CD1c-positive myeloid dendritic cell (primary cell): ENCODE measurements around the gene TMEM151B.

ENCODE experiments used
- DNase-seq: peaks from one replicate; pipeline ENCODE4 v3.0.0-alpha.2; 2016; ENCODE audit errors: extremely low spot score

TMEM151B gene

DNA sequence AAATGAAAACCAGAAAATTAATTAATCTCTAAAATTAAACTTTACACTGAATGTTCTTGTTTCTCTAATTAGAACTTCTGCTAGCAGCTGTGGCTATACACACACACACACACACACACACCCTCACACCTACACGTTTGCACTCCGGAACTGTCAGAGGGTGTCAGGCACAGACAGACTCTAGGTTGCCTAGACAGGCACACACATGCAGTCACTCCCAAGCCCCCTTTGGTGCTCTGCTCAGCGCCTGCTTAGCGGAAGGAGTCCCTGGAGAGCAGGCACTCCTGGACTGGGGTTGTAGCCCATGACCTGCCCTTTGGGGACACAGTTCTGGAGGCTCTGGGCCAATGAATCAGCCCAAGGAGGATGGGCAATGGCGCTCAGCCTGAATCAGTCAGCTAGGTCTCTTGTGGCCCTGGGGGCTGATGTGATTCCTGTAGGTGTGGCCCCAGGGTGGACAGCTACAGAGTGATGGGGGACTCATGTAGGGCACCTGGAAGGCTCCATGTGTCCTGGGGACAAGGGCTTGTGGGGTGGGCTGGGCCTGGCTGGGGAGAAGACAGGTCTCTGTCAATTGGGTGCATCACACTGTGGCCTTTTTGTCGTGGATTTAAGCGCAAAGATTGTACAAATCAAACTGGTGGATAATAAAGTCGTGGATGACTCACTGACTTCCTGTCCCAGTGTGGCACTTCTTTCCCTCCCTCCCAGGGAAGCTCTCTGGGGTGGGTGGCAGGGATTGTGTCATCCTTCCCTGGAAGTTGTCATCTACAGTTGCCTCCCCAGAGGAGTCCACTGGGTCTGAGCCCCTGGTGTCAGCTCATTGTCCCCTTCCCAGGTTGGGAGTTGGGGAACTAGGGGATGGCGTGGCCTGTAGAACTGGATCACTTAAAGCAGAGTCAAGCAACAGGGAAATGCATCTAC, 8.8 kb downstream of the TMEM151B start:
- DNase-seq = peak; percentile 37

DNA sequence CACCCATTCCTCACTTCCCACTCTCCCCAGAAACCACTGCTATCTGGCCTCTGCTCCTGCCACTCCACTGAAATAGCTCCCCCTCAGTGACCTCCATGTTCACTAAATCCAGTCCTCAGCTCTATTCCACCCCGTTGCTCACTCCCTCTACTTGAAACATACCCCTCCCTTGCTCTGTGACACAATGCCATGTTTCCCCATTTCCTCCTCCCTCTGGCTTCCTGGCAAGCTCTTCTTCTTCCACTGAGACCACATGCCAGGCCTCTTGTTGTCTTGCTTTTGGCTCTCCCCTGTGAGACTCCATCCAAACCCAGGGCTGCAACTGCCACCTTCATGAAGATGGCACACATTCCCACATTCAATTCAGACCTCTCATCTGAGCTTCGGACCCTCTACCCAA, 13.9 kb downstream of the TMEM151B start:
- DNase-seq = no peak

DNA sequence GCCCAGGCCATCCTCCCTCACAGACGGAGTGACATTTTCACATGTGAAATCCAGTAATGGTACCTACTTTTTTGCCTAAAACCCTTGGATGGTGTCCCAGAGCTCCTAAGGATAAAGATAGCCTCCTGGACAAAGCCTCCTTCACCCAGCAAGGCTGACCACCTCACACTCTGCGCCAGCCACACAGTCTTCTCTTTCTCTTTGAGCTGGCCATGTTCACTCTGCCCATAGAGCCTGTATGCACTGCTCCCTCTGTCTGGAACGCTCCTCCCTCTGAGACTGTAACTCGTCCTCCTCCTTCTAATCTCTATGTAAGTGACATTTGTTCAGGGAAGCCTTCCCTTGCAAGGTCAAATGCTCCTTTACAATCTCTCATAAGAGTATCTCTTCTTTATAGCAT, 14.6 kb downstream of the TMEM151B start:
- no peak for DNase-seq

DNA sequence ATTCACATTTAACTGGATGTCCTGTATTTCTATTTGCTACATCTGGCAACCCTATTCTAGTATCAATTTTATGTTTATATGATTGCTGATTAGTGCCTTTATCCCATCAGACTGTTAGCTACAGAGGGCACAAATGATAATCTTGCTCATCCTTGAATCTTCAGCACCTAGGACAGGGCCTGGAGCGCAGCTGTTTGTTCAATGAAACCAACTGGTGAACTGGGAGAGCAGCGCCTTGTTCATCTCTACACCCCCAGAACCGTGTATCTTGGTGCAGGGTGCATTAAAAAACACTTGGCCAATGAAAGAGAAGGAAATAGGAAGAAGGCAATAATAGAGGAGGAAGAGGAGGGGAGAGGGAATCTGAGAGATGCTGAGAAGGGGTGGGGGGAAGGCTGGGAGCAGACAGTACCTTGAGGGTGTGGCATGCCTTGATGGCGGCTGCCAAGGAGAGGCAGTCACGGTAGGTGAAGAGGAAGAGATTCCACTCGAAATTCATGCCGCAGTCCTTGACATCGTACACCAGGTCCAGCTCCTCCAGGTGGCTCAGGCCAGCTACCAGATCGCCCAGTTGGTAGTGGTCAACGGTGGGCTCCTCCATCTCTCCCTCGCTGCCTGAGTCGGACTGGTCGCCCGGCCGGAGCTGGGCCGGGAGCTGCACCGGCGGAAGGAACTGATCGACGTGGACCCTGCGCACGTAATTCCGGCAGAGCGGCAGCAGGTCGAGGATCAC, 15.5 kb downstream of the TMEM151B start:
- no peak for DNase-seq

DNA sequence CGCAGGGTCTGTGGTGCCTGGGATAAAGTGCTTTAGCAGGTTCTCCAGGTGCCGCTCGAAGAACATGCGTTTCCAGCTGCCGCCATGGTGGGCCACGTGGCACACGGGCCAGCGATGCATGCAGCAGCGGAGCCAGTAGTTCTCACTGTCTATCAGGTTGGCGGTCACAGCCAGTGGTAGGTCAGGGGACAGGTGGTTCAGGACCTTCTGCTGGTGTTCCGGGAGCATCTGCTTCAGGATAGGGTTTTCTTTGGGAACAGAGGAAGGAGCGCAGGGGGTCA, 16.0 kb downstream of the TMEM151B start:
- DNase-seq = no peak

DNA sequence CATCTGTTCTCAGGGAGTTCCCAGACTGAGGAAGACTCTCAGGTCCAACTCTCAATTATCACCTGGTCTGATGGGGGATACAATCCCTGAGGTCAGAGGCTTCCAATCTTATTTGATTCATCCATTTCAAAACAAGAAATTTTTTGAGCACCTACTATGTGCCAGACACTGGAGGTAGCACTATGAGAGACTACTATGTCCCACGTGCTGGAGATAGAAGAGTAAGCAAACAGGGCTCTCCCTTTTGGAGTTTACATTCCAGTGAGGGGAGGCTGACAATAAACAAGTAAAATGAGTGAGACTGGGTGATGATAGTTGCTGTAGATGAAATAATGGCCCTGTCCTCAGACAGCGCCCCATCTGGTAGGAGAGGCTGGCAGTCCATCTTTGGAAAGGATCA, 16.5 kb downstream of the TMEM151B start:
- DNase-seq = no peak

DNA sequence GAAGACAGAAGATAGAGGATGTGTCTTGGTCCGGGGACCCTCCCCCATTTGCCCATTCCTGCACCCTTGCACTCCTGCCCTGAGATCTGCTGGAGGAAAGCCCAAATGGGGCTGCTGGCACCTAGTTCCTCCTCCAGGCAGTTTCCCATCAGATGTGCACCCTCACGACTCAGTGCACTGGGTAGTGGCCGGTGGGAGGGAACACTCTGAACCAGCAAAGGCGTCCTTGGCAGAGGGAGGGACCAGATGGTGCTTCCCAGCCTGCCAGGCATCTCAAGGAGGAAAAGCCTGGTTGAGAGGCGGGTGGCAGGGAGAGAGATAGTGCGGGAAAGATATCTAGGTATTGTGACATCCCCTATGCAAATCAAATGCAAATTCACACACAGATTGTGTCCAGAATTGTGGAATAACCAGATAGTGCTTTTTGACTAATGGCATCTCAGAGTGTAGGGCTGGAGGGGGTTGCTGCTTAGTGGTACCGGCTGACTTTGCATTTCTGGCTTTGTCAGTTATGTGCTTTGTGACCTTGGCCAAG, 19.5 kb downstream of the TMEM151B start:
- DNase-seq = no peak

DNA sequence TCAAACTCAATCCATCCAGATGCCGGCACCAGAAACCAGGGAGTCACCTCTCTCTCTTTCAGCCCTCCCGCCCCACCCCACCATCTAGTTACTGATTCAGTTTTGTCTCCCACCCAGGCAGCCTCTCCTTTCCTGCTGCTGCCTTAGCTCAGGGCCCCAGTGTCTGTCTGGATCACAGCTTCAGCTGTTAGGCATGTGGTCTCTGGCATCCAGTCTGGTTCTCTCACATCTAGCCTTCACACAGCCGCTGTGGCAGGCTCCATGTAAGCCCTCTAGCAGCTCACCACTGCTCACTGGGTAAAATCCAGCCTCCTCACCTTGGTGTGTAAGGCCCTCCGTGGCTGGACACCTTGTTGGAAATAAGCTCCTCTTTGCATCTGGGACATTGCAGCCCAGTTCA, 21.6 kb downstream of the TMEM151B start:
- no peak for DNase-seq

DNA sequence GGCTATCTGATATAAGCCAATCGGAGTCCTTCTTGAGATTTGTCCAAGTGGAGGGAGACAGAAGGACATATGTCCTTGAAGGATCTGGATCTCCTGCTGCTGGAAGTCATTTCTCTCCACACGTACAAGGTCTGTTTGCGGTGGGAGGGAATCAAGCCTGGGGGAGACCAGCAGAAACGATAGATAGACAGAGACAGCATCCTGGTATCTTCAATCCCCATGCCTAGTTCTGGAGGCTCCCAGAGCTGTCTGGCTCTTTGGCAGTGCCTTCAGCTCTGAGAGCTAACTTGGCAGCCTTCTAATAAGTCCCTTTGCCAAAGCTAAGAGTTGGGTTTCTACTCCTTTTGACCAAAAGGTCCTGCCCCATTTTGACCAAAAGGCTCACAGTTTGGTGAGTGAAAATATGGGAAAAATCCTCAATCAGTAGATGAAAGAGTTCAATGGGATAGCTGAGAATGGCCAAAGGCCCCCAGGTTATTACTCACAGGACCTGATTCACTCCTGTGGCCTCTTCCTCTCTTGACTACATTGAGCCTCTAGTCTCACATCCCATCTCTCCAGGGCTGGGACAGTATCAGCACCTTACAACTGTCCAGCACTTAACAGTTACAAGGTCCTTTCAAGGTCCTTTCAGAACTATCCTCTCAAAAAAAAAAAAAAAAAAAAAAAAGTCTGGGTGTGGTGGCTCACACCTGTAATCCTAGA, 22.6 kb downstream of the TMEM151B start:
- no peak for DNase-seq

DNA sequence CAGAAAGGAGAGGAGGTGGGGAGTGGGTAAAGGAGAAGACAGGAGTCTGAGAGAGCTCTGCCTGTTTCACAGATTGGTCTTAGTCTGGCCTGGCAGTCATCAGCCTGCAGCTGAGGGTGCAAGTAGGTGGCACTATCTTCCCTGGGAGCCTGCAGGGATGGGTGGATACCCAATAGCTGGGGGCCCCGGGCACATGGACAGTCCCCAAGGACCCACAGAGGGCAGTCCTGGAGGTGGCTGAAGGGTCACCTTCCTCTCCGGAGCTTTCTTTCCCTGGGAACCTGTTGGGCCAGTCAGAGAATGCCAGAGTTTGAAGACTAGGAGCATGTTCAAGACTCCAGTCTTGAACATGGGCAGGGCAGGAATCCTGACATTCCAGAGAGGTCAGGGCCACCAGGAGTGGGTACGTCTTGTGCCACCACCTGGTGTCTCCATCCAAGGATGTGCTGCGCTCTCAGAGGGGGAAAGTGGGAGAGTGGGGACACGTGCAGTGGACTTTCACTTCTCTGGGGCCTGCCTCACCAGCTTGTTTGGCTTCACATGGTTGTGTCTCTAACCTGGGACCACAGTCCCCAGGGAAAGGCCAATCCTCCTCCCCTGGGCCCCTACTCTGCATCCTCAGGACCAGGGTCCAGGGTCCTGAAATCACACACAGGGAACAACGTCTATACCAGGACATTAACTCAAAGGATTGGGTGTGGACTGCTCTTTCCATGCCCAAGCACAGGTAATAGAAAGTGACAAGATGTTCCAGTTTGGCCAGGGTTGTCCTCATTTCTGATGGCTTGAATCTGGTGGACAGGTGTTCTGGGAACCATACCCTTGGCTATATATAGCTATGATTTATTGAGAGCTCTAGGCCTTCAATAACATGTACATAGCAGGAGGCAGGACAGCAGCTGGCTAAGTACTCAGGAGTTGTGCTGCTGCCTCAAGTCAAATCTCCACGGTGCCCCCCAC, 24.9 kb downstream of the TMEM151B start:
- DNase-seq = no peak

DNA sequence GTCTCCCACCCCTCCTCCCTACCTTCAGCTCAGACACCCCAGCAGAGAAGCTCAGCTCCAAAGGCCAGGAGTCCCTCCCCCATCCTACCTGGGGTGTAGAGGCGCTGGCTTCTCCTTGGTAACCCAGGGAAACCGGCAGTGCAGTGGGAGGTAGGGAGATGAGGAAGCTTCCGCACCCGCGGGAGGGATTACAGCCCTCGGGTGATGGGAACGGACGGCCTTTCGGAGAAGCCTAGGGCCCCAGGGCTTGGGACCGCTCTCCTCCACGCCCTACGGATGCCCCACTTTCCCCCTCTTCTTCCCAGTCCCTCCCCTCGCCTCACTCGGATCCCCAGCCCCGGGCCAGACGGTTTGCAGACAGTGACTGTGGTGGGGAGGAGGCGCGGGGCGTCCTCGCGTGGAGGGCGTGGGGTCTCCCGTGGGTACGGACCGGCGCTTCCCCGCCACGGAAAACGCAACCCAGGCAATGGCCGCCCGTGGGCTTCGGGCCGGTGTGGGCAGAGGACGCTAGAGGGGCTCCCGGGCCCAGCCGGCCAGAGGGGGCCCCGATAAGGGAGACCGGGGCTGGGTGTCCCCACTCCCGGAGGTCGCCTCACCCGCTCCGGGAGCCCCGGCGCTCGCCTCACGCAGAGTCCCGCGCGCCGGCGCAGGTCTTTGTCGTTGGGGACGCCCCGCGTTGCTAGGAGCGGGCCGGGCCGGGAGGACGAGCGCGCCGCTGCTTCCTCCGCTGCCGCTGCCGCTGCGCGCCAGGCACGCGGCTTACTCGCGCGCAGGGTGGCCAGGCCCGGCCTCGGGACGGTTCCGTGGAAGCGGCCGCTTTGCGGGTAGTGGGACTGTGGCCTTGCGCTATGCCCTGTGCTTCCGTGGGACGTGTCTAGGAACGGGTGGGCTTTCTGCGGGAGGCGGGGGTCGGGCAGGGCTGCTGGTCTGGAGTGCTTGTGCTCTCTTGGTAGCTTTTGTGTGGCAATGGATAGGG, 27.1 kb downstream of the TMEM151B start:
- peak; percentile 46 for DNase-seq

DNA sequence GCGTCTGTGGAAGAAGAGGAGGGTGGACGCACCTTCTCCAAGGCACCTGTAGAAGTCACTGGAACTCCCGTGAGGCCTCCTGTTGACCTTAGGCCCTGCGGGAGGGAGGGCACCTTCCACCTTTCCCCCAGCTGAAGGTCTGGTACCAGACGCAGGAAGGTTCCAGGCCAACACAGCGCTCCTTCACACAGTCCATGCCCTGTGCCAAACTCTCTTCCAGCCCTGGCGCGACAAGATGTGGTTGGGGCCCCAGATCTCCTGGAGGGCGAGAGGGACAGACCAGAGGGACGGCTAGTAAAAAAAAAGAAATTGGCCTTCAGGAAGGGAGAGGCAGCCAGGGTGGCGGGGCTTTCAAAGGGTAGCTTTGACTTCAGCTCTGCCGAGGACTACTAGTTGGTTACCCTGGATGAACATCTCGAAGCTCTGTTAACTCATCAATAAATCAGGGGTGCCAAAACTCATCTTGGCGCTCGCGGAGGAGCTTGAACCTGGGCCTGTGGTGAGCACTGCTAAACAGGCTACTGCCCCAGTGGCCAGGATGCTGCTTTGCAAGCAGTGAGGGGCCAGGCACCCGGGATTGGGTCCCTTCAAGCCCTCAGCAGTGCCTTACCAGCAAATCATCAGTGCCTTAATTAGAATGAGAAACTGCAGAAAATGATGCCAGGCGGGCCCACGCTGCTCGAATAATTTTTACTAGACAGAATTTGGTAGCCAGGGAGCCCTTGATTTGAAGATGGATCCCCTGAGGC, 28.0 kb downstream of the TMEM151B start:
- DNase-seq = no peak

DNA sequence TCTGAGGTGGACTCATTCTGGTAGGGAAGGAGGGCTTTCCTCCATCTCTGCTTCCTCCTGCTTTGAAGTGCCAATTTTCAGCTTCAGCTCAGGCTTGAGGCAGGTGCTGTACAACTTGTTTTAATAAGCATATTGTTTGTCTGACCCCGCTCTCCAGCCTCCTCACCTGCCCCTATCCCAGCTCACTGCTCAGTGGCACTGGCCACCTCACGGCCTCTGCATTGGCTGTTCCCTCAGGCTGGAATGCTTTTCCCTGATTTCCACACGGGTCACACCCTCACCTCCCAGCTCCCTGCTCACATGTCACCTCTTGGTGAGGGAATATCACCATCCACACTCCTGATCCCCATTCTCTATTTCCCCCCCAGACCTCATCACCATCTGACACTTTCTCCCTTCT, 28.6 kb downstream of the TMEM151B start:
- no peak for DNase-seq

DNA sequence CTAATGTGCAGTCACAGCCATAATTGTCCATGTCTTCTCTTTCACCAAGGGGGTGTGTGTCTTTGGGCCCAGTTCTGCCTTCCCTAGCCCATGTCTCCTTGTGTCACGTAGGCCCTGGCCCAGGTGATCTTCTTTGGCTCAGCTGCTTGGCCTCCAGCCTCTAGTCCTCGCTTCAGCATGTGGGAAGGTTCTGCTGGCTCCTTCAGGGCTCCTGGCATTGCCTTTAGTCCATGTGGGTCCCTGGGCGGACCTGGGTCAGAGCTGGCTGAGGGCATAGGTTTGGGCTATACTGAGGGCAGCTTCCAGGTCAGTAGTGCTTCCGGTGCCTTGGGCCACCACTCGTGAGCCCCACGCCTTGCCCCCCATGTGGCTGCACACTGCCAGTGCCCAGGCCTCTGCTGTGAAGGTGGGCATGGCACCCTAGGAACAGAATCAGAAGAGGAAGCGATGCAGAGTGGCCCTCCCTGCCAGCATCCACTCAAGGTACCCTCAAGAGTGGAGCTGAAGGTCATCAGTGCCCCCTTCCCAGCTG, 30.1 kb downstream of the TMEM151B start:
- no peak for DNase-seq

DNA sequence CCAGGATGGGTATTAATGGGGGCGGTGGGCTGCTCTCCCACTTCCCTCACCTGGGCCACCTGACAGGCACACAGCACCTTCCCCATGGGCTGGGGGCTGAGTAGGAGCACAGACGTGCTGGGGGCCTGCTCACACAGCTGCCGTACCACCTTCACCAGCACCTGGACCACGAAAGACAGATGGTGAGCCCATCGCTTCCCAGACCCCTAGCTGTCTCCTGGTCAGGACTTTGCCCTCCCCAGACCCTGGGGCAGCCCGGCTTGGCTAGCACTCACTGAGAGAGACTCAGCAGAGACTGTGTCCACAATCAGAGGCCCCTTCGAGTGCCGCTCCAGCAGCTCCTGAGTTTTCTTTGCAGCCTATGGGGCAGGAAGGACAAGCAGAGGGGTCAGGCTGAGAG, 30.9 kb downstream of the TMEM151B start:
- no peak for DNase-seq

DNA sequence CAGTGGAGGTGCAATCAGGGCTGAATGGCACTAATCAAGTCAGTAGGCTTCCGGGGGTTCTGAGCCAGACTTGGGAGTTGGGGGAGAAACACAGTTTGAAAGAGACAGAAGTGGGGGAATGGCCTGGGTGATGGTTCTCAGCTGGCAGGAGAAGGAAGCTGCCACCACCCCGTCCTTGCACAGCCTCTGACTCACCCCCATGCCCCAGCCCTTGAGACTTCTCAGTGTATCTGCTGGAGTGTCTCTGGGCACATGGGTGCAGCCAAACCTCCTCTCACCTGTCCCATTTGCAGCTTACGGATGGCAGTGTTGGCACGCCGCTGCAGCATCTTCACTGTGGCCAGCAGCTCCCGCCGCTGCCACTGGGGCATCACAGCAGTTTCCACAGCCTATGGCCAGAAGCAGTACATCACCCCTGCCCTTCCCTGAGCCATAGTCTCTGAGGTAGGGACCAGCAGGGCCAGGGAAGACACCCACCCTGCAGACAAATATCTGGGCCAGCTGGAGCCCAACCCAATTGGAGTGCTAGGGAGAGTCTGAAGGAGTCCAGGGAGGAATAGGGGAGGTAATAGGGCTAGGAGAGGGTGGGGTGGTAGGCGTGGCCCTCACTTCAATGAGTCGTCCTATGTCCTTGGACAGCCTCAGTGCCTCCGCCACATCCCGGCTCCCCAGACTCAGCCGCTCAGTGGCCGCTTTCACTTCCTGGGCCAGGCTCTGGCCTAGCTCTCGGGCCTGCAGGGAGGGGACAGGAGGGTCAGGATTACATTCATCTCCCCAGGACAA, 31.7 kb downstream of the TMEM151B start:
- DNase-seq = no peak

DNA sequence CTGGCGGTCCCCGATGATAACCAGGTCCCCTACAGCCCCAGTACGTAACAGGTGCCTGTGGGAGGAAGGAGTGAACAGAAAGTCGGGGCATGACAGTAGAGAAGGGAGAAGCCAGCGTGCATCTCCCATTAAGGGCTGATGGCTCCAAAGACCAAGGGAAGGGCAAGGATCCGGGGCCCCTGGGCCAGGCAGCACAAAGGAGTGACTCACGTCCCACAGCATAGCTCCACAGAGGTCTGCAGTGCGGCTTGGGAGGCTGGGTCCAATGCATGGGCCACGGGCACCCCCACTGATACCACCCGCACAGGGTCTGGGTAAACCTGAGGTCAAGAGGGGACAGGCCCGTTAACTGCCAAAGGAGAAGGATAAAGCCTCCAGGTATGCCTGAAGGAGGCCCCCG, 32.6 kb downstream of the TMEM151B start:
- DNase-seq = no peak

DNA sequence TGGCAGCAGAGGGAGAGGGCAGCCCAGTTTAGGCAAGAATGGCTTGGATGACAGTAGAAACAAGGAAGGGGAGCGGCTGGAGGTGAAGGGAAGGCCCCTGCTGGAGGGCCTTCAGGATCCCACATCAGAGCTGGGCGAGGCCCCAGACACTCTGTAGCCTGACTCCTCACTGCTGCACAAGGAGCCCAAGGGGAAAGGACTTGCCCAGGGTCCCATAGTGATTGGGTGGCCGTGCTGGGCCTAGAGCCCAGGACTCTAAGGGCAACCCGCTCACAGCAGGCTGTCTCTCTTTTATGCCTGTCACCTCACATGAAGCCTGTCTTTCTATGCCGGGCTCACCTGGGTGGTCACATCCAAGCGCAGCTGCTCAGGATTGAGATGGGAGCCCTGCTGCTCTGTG, 33.6 kb downstream of the TMEM151B start:
- DNase-seq = no peak
